Calu3 (cell line): Measurements from ENCODE around the gene WDR90. TPM values are rescaled to one million over a fixed set of nuclear protein-coding genes. Genes with fewer than 3 reads are reported as not detected.
A peak's percentile ranks its signal among the peaks of the same experiment; 100 is the strongest.

ENCODE experiments used
- BruUV-seq: library from RNA; stranded (reverse); fragments of 400-500 nt; replicated peaks from 2 replicates; lab custom pipeline; 2021; lab: Mats Ljungman, UMichigan
- CTCF ChIA-PET: fragments of 300-600 bp; sonication (Branson Sonifier 250); formaldehyde crosslinking; loops from one replicate; lab custom pipeline; 2022; ENCODE audit warnings: antibody characterized with exemption; lab: Charles Lee
- DNase-seq: peaks from one replicate; pipeline ENCODE4 v3.0.0; 2022
- H3K27ac Mint-ChIP-seq: one replicate; pipeline ENCODE4 v1.8.0; 2022; ENCODE audit warnings: mixed read lengths; ENCODE audit not compliant: unreplicated experiment
- H3K27me3 Mint-ChIP-seq: one replicate; pipeline ENCODE4 v1.8.0; 2022; ENCODE audit warnings: mixed read lengths; ENCODE audit not compliant: unreplicated experiment
- H3K36me3 Mint-ChIP-seq: one replicate; pipeline ENCODE4 v1.8.0; 2022; ENCODE audit warnings: mild to moderate bottlenecking, moderate library complexity, mixed read lengths; ENCODE audit not compliant: insufficient read depth, unreplicated experiment
- H3K4me1 Mint-ChIP-seq: one replicate; pipeline ENCODE4 v1.8.0; 2022; ENCODE audit warnings: mild to moderate bottlenecking, low read depth, mixed read lengths; ENCODE audit not compliant: unreplicated experiment
- H3K4me3 Mint-ChIP-seq: one replicate; pipeline ENCODE4 v1.8.0; 2022; ENCODE audit warnings: mild to moderate bottlenecking, low read depth, moderate library complexity, mixed read lengths; ENCODE audit not compliant: unreplicated experiment
- H3K9me3 Mint-ChIP-seq: one replicate; pipeline ENCODE4 v1.8.0; 2022; ENCODE audit warnings: low read depth, mixed read lengths; ENCODE audit not compliant: unreplicated experiment
- CTCF ChIP-seq: fragments of 200-600 bp; IDR thresholded peaks from one replicate; pipeline ENCODE4 v1.8.0; 2022; ENCODE audit warnings: antibody characterized with exemption; ENCODE audit not compliant: unreplicated experiment
- intact Hi-C: fragments of 100-400 bp; cut with micrococcal nuclease; formaldehyde crosslinking; loops from one replicate; pipeline ENCODE4 v1.10.0; 2022; ENCODE audit not compliant: unreplicated experiment
- total RNA-seq: library from RNA; stranded (reverse); gene quantifications from 2 replicates; pipeline ENCODE4 v1.2.3, GENCODE V29; 2022

WDR90 gene
- total RNA-seq, 1 experiment from 2014 or later = 142 TPM

GRCh38 chr16:669666-670065 lies 20.5 kb downstream of the WDR90 start:
- Mint-ChIP-seq H3K27me3 (no peaks in the 10 kb centered on the region), H3K27ac (no peak overlapping the region), H3K36me3 (peaks cover 60% of the 10 kb centered on the region), H3K9me3 (no peaks in the 10 kb centered on the region), H3K4me1 (no peaks in the 10 kb centered on the region), H3K4me3 (peak overlapping the region; percentile 87)
- DNase-seq = no peak
- intact Hi-C loops = no loop called here
- CTCF ChIA-PET = no interaction called here
- TF ChIP-seq CTCF = no peak
- BruUV-seq = no TSS peak

GRCh38 chr16:670485-671352 lies 21.6 kb downstream of the WDR90 start:
- Mint-ChIP-seq H3K27me3 (no peaks in the 10 kb centered on the region), H3K4me3 (peak overlapping the region; percentile 87), H3K9me3 (no peaks in the 10 kb centered on the region), H3K36me3 (peaks cover 68% of the 10 kb centered on the region), H3K4me1 (no peaks in the 10 kb centered on the region), H3K27ac (no peak overlapping the region)
- CTCF ChIA-PET = no interaction called here
- no peak for TF ChIP-seq CTCF
- intact Hi-C loops = no loop called here
- no peak for DNase-seq
- TSS peak; percentile 17 for BruUV-seq

- intact Hi-C loops = no loop called here
- CTCF ChIA-PET = no interaction called here
- Mint-ChIP-seq H3K36me3 (peaks cover 68% of the 10 kb centered on the region), H3K9me3 (no peaks in the 10 kb centered on the region), H3K4me3 (no peak overlapping the region), H3K27me3 (no peaks in the 10 kb centered on the region), H3K4me1 (peaks cover under 1% of the 10 kb centered on the region), H3K27ac (no peak overlapping the region)
- no peak for DNase-seq
- no peak for TF ChIP-seq CTCF
- BruUV-seq = no TSS peak
Measured at GRCh38 chr16:671353-672131, 22.4 kb downstream of the WDR90 start.

GRCh38 chr16:672371-672770 lies 23.2 kb downstream of the WDR90 start:
- Mint-ChIP-seq H3K27me3 (no peaks in the 10 kb centered on the region), H3K4me3 (no peak overlapping the region), H3K36me3 (peaks cover 76% of the 10 kb centered on the region), H3K4me1 (peaks cover 6% of the 10 kb centered on the region), H3K27ac (no peak overlapping the region), H3K9me3 (no peaks in the 10 kb centered on the region)
- BruUV-seq = no TSS peak
- CTCF ChIA-PET = no interaction called here
- intact Hi-C loops = no loop called here
- DNase-seq = no peak
- no peak for TF ChIP-seq CTCF
